Neural progenitor cell (in vitro differentiated cells): ENCODE measurements around the gene GALNT13. TPM values are rescaled to one million over a fixed set of nuclear protein-coding genes. Genes with fewer than 3 reads are reported as not detected.

Experiments
- DNase-seq: peaks from one replicate; pipeline ENCODE4 v3.0.0-alpha.2; 2016; ENCODE audit warnings: low spot score
- H2AFZ ChIP-seq: fragments of 200-600 bp; sonication (generic); replicated peaks from 2 replicates; pipeline ENCODE4 v1.6.1; 2016; ENCODE audit warnings: antibody characterized with exemption
- H3F3A ChIP-seq: fragments of 200-600 bp; sonication (generic); 2 replicates; pipeline ENCODE4 v1.6.1; 2016; ENCODE audit warnings: antibody characterized with exemption, low read depth
- H3K27ac ChIP-seq: fragments of 200-600 bp; sonication (generic); 2 replicates; pipeline ENCODE4 v1.5.1; 2016; ENCODE audit warnings: mild to moderate bottlenecking
- H3K27me3 ChIP-seq: fragments of 200-600 bp; sonication (generic); 2 replicates; pipeline ENCODE4 v1.6.1; 2016; ENCODE audit warnings: mild to moderate bottlenecking, moderate library complexity
- H3K36me3 ChIP-seq: fragments of 200-600 bp; sonication (generic); 2 replicates; pipeline ENCODE4 v1.5.1; 2016
- H3K4me1 ChIP-seq: fragments of 200-600 bp; sonication (generic); 2 replicates; pipeline ENCODE4 v1.6.1; 2016; ENCODE audit warnings: mixed run types
- H3K4me2 ChIP-seq: fragments of 200-600 bp; sonication (generic); 2 replicates; pipeline ENCODE4 v1.6.1; 2016
- H3K4me3 ChIP-seq: fragments of 200-600 bp; sonication (generic); 2 replicates; pipeline ENCODE4 v1.5.1; 2016
- H3K79me2 ChIP-seq: fragments of 200-600 bp; sonication (generic); 2 replicates; pipeline ENCODE4 v1.6.1; 2016; ENCODE audit warnings: low read depth
- H3K9ac ChIP-seq: fragments of 200-600 bp; sonication (generic); 2 replicates; pipeline ENCODE4 v1.6.1; 2016
- H3K9me3 ChIP-seq: fragments of 200-600 bp; sonication (generic); 2 replicates; pipeline ENCODE4 v1.5.1; 2016; ENCODE audit warnings: low read depth
- H4K20me1 ChIP-seq: fragments of 200-600 bp; sonication (generic); 2 replicates; pipeline ENCODE4 v1.6.1; 2016; ENCODE audit warnings: low read depth
- H3K27ac Mint-ChIP-seq: 3 replicates; pipeline ENCODE4 v1.8.0; 2021; ENCODE audit warnings: mixed read lengths
- H3K27me3 Mint-ChIP-seq: 2 replicates; pipeline ENCODE4 v1.8.0; 2022; ENCODE audit warnings: low read depth, mild to moderate bottlenecking, inconsistent platforms, moderate library complexity, mixed read lengths; ENCODE audit not compliant: insufficient read depth
- H3K36me3 Mint-ChIP-seq: 3 replicates; pipeline ENCODE4 v1.8.0; 2021; ENCODE audit warnings: mixed read lengths
- H3K4me1 Mint-ChIP-seq: 3 replicates; pipeline ENCODE4 v1.8.0; 2021; ENCODE audit warnings: mixed read lengths
- H3K4me3 Mint-ChIP-seq: 3 replicates; pipeline ENCODE4 v1.8.0; 2021; ENCODE audit warnings: mild to moderate bottlenecking, moderate library complexity, mixed read lengths
- H3K9me3 Mint-ChIP-seq: 3 replicates; pipeline ENCODE4 v1.8.0; 2020; ENCODE audit warnings: mixed read lengths
- CTCF ChIP-seq: fragments of 200-600 bp; sonication (generic); IDR thresholded peaks from 2 replicates; pipeline ENCODE4 v1.5.1; 2017; ENCODE audit warnings: antibody characterized with exemption, mild to moderate bottlenecking
- EZH2 ChIP-seq: fragments of 200-600 bp; sonication (generic); IDR thresholded peaks from 2 replicates; pipeline ENCODE4 v1.6.1; 2017; ENCODE audit warnings: antibody characterized with exemption, mild to moderate bottlenecking, moderate library complexity
- EZH2phosphoT487 ChIP-seq: fragments of 200-600 bp; sonication (generic); IDR thresholded peaks from 2 replicates; pipeline ENCODE4 v1.6.1; 2017; ENCODE audit warnings: antibody characterized with exemption
- total RNA-seq: library from RNA; depleted of rRNA; stranded (reverse); fragments of >200 nt; gene quantifications from 2 replicates; pipeline ENCODE4 v1.2.3, GENCODE V29; 2015; ENCODE audit warnings: low replicate concordance

The GALNT13 gene
- total RNA-seq, 1 donor from 2014 or later, result 5.9 TPM

- H3K9ac ChIP-seq, result no peak overlapping the region
- no peaks in the 10 kb centered on the region for H3K79me2 ChIP-seq
- no peak overlapping the region for H3K4me2 ChIP-seq
- no peaks in the 10 kb centered on the region for H3K36me3 Mint-ChIP-seq
- no peaks in the 10 kb centered on the region for H3K9me3 ChIP-seq
- no peaks in the 10 kb centered on the region for H4K20me1 ChIP-seq
- DNase-seq, result no peak
- peaks cover 3% of the 10 kb centered on the region for H3K4me1 Mint-ChIP-seq
- H3K36me3 ChIP-seq, result no peaks in the 10 kb centered on the region
- no peak overlapping the region for H3K27ac ChIP-seq
- no peak overlapping the region for H3K27ac Mint-ChIP-seq
- H2AFZ ChIP-seq, result no peak overlapping the region
- no peaks in the 10 kb centered on the region for H3F3A ChIP-seq
- H3K4me3 ChIP-seq, result no peak overlapping the region
- no peaks in the 10 kb centered on the region for H3K27me3 Mint-ChIP-seq
- no peaks in the 10 kb centered on the region for H3K4me1 ChIP-seq
- H3K27me3 ChIP-seq, result no peaks in the 10 kb centered on the region
- no peaks in the 10 kb centered on the region for H3K9me3 Mint-ChIP-seq
- H3K4me3 Mint-ChIP-seq, result no peak overlapping the region
- TF ChIP-seq EZH2phosphoT487, result no peak
- TF ChIP-seq EZH2, result no peak
- no peak for TF ChIP-seq CTCF
Measured at GRCh38 chr2:154228566-154229280, 357.0 kb downstream of the GALNT13 start.

GRCh38 chr2:154229966-154230365, 358.2 kb downstream of the GALNT13 start:
- Mint-ChIP-seq H3K4me1 (peaks cover 3% of the 10 kb centered on the region), H3K9me3 (no peaks in the 10 kb centered on the region), H3K27ac (no peak overlapping the region), H3K4me3 (no peak overlapping the region), H3K27me3 (peaks cover 1% of the 10 kb centered on the region), H3K36me3 (no peaks in the 10 kb centered on the region)
- Histone ChIP-seq H3K4me1 (no peaks in the 10 kb centered on the region), H2AFZ (no peak overlapping the region), H3K4me3 (no peak overlapping the region), H4K20me1 (no peaks in the 10 kb centered on the region), H3K9ac (no peak overlapping the region), H3F3A (no peaks in the 10 kb centered on the region), H3K79me2 (no peaks in the 10 kb centered on the region), H3K9me3 (no peaks in the 10 kb centered on the region), H3K36me3 (no peaks in the 10 kb centered on the region), H3K27me3 (no peaks in the 10 kb centered on the region), H3K4me2 (no peak overlapping the region), H3K27ac (no peak overlapping the region)
- DNase-seq, result no peak
- TF ChIP-seq EZH2 (no peak), CTCF (no peak), EZH2phosphoT487 (no peak)

GRCh38 chr2:154231021-154231420, 359.3 kb downstream of the GALNT13 start:
- no peaks in the 10 kb centered on the region for H3K79me2 ChIP-seq
- H4K20me1 ChIP-seq, result no peaks in the 10 kb centered on the region
- no peak overlapping the region for H2AFZ ChIP-seq
- no peaks in the 10 kb centered on the region for H3F3A ChIP-seq
- no peaks in the 10 kb centered on the region for H3K36me3 ChIP-seq
- H3K9ac ChIP-seq, result no peak overlapping the region
- no peak overlapping the region for H3K4me3 ChIP-seq
- Mint-ChIP-seq H3K36me3 (no peaks in the 10 kb centered on the region), H3K27me3 (peaks cover 2% of the 10 kb centered on the region), H3K9me3 (no peaks in the 10 kb centered on the region), H3K4me3 (no peak overlapping the region), H3K27ac (no peak overlapping the region), H3K4me1 (peaks cover 3% of the 10 kb centered on the region)
- H3K9me3 ChIP-seq, result no peaks in the 10 kb centered on the region
- H3K27ac ChIP-seq, result no peak overlapping the region
- no peaks in the 10 kb centered on the region for H3K27me3 ChIP-seq
- H3K4me1 ChIP-seq, result no peaks in the 10 kb centered on the region
- no peak for DNase-seq
- no peak overlapping the region for H3K4me2 ChIP-seq
- TF ChIP-seq CTCF, result no peak
- TF ChIP-seq EZH2phosphoT487, result no peak
- TF ChIP-seq EZH2, result no peak
